Parathyroid adenoma (tissue), 2 donors: Measurements from ENCODE around the gene NPHP1.
"Not testable (repeated sequence)": the region's sequence is repeated elsewhere in the genome, so short reads cannot be mapped to it uniquely, and the experiment has no call there.

ENCODE experiments used
- H2AFZ ChIP-seq: fragments of 300-600 bp; sonication (generic); one replicate; pipeline ENCODE4 v1.7.0; 2017; ENCODE audit warnings: antibody characterized with exemption, mild to moderate bottlenecking
- H3K27ac ChIP-seq: fragments of 300-600 bp; sonication (generic); one replicate; pipeline ENCODE4 v1.7.0; 2017
- H3K27me3 ChIP-seq: fragments of 300-600 bp; sonication (generic); one replicate; pipeline ENCODE4 v1.7.0; 2017; ENCODE audit warnings: low read length; ENCODE audit not compliant: control insufficient read depth, insufficient read depth
- H3K36me3 ChIP-seq: fragments of 300-600 bp; sonication (generic); one replicate; pipeline ENCODE4 v1.7.0; 2017; ENCODE audit warnings: low read length; ENCODE audit not compliant: control insufficient read depth, insufficient read depth
- H3K4me1 ChIP-seq: fragments of 300-600 bp; sonication (generic); one replicate; pipeline ENCODE4 v1.7.0; 2017; ENCODE audit warnings: control low read depth
- H3K4me2 ChIP-seq: fragments of 300-600 bp; sonication (generic); one replicate; pipeline ENCODE4 v1.7.0; 2017; ENCODE audit warnings: low read length
- H3K4me3 ChIP-seq: fragments of 300-600 bp; sonication (generic); one replicate; pipeline ENCODE4 v1.7.0; 2017; ENCODE audit warnings: low read depth, low read length
- H3K79me2 ChIP-seq: fragments of 300-600 bp; sonication (generic); one replicate; pipeline ENCODE4 v1.7.0; 2017; ENCODE audit warnings: control low read depth
- H3K9ac ChIP-seq: fragments of 300-600 bp; sonication (generic); one replicate; pipeline ENCODE4 v1.7.0; 2017; ENCODE audit warnings: mild to moderate bottlenecking
- H3K9me3 ChIP-seq: fragments of 300-600 bp; sonication (generic); one replicate; pipeline ENCODE4 v1.7.0; 2017; ENCODE audit warnings: low read length; ENCODE audit not compliant: control insufficient read depth
- CTCF ChIP-seq: fragments of 300-600 bp; sonication (generic); IDR thresholded peaks from one replicate; pipeline ENCODE4 v1.7.0; 2017; ENCODE audit warnings: antibody characterized with exemption, mild to moderate bottlenecking
- donor health status: primary hyperparathyroidism.

NPHP1 gene

GRCh38 chr2:110221938-110222337, 17.1 kb upstream of the NPHP1 start:
- Histone ChIP-seq H3K4me2 (no peak overlapping the region), H3K79me2 (no peaks in the 10 kb centered on the region), H3K27ac (no peak overlapping the region), H3K27me3 (no peaks in the 10 kb centered on the region), H3K4me1 (no peaks in the 10 kb centered on the region), H3K36me3 (no peaks in the 10 kb centered on the region), H3K9ac (no peak overlapping the region), H3K4me3 (no peak overlapping the region), H2AFZ (no peak overlapping the region), H3K9me3 (no peaks in the 10 kb centered on the region)
- TF ChIP-seq CTCF, result no peak

GRCh38 chr2:110220190-110220564, 15.4 kb upstream of the NPHP1 start:
- TF ChIP-seq CTCF, result no peak
- H3K4me2 ChIP-seq, result no peak overlapping the region
- H3K9ac ChIP-seq, result no peak overlapping the region
- no peak overlapping the region for H3K27ac ChIP-seq
- H3K36me3 ChIP-seq, result no peaks in the 10 kb centered on the region
- no peaks in the 10 kb centered on the region for H3K4me1 ChIP-seq
- no peaks in the 10 kb centered on the region for H3K27me3 ChIP-seq
- H3K79me2 ChIP-seq, result no peaks in the 10 kb centered on the region
- no peaks in the 10 kb centered on the region for H3K9me3 ChIP-seq
- no peak overlapping the region for H3K4me3 ChIP-seq
- no peak overlapping the region for H2AFZ ChIP-seq

GRCh38 chr2:110219496-110220189, 14.8 kb upstream of the NPHP1 start:
- no peaks in the 10 kb centered on the region for H3K79me2 ChIP-seq
- no peak overlapping the region for H2AFZ ChIP-seq
- H3K9ac ChIP-seq, result no peak overlapping the region
- H3K4me3 ChIP-seq, result no peak overlapping the region
- H3K27ac ChIP-seq, result no peak overlapping the region
- H3K9me3 ChIP-seq, result no peaks in the 10 kb centered on the region
- H3K36me3 ChIP-seq, result no peaks in the 10 kb centered on the region
- TF ChIP-seq CTCF, result no peak
- H3K27me3 ChIP-seq, result no peaks in the 10 kb centered on the region
- no peaks in the 10 kb centered on the region for H3K4me1 ChIP-seq
- H3K4me2 ChIP-seq, result no peak overlapping the region

GRCh38 chr2:110218889-110219288, 14.1 kb upstream of the NPHP1 start:
- H3K79me2 ChIP-seq, H3K4me2 ChIP-seq, H3K9me3 ChIP-seq, H3K4me1 ChIP-seq, H3K27me3 ChIP-seq, H3K27ac ChIP-seq, H3K9ac ChIP-seq, H3K4me3 ChIP-seq, H3K36me3 ChIP-seq, H2AFZ ChIP-seq: not testable (repeated sequence)

- Histone ChIP-seq H3K4me2 (no peak overlapping the region), H2AFZ (no peak overlapping the region), H3K79me2 (no peaks in the 10 kb centered on the region), H3K9me3 (no peaks in the 10 kb centered on the region), H3K4me3 (no peak overlapping the region), H3K36me3 (no peaks in the 10 kb centered on the region), H3K9ac (no peak overlapping the region), H3K4me1 (no peaks in the 10 kb centered on the region), H3K27me3 (no peaks in the 10 kb centered on the region), H3K27ac (no peak overlapping the region)
- TF ChIP-seq CTCF, result no peak
These were observed 12.0 kb upstream of the NPHP1 start for GRCh38 chr2:110216803-110217202.
